Stimulated activated CD8-positive, alpha-beta memory T cell treated with anti-CD3 and anti-CD28 coated beads, Interleukin-4, amount 100 ng/mL, for 4 hours (primary cell): ENCODE data around the gene FTO.

Experiments used
- DNase-seq, 2 donors: peaks; one replicate each; pipeline ENCODE4 v3.0.0-alpha.2; 2020; ENCODE audit warnings: low read depth in 2 of 2, low spot score in 1 of 2

FTO gene

GRCh38 chr16:54049591-54050458 is 345.9 kb downstream of the FTO start:
- DNase-seq = no peak

- DNase-seq = no peak
Observed at GRCh38 chr16:54050459-54051210, 346.7 kb downstream of the FTO start.

GRCh38 chr16:54051821-54052220 is 347.9 kb downstream of the FTO start:
- DNase-seq = no peak

GRCh38 chr16:54052271-54052670 is 348.3 kb downstream of the FTO start:
- no peak for DNase-seq

GRCh38 chr16:54053891-54054820 is 350.2 kb downstream of the FTO start:
- DNase-seq = no peak

- DNase-seq = no peak
Observed at GRCh38 chr16:54055191-54055590, 351.2 kb downstream of the FTO start.

- no peak for DNase-seq
Observed at GRCh38 chr16:54055864-54056263, 351.9 kb downstream of the FTO start.

- no peak for DNase-seq
Observed at GRCh38 chr16:54056921-54057320, 353.0 kb downstream of the FTO start.

GRCh38 chr16:54059319-54059718 is 355.4 kb downstream of the FTO start:
- no peak for DNase-seq

- no peak for DNase-seq
Observed at GRCh38 chr16:54060599-54061421, 356.9 kb downstream of the FTO start.

- DNase-seq = no peak
Observed at GRCh38 chr16:54061454-54061853, 357.5 kb downstream of the FTO start.

- DNase-seq = no peak
Observed at GRCh38 chr16:54062361-54063278, 358.7 kb downstream of the FTO start.

- no peak for DNase-seq
Observed at GRCh38 chr16:54063279-54063773, 359.4 kb downstream of the FTO start.

- no peak for DNase-seq
Observed at GRCh38 chr16:54066451-54067105, 362.6 kb downstream of the FTO start.

- no peak for DNase-seq
Observed at GRCh38 chr16:54067322-54068065, 363.5 kb downstream of the FTO start.

GRCh38 chr16:54068212-54068611 is 364.3 kb downstream of the FTO start:
- no peak for DNase-seq

- DNase-seq = no peak
Observed at GRCh38 chr16:54069601-54070239, 365.8 kb downstream of the FTO start.
